HT-29 (cell line): ENCODE data around the gene PLSCR3. TPM values are rescaled to one million over a fixed set of nuclear protein-coding genes. Genes with fewer than 3 reads are reported as not detected.
A peak's percentile ranks its signal among the peaks of the same experiment; 100 is the strongest.

Source experiments
- DNase-seq: peaks from one replicate; pipeline ENCODE4 v3.0.0-alpha.2; 2015; ENCODE audit warnings: low spot score
- total RNA-seq: library from RNA; depleted of rRNA; stranded (reverse); fragments of >200 nt; shearing (Covaris generic); gene quantifications from 2 replicates; pipeline ENCODE4 v1.2.3, GENCODE V29; 2014; rRNA removed

Gene PLSCR3
- total RNA-seq, result 28.5 and 32.4 TPM in 2 replicates

DNA sequence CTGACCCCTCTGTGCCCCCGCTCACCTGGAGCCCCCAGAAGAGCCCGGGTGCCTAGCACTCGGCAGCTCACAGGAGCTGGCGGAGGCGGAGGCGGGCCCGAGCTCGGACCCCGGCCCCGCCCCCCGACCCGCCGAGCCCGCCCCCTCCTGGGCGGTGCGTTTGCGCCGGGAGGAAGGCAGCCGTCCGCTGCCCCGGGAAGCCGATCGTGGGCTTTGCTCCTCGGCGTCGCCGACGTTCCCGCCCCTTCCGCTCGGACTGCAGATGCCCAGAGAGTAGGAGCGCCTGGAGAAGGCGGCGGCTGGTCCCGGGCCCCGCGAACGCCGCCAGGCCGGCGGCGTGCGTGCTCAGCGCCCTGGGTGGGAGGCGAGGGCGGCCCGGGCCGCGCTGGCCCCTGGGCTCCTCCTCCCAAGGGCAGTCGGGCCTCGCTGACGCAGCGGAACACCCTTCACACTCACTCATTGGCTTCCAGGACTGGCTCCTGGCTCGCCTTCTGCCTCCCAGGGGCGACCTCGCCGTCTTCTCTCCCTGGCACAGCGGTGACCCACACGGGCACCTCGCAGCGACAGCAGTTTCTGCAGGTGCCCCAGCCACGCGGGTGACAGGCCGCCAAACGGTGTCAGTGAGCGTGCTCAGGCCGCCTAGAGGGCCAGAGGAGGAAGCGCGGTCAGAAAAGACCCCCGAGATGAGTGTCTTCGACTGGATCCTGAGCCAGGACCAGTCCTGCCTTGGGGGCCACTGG, at the start of gene PLSCR3:
TSS of gene PLSCR3 (minus strand) at position 74 of the 740 bp plus-strand sequence. CDS start 415 bp downstream, outside the sequence.
- DNase-seq, result peak; percentile 70

DNA sequence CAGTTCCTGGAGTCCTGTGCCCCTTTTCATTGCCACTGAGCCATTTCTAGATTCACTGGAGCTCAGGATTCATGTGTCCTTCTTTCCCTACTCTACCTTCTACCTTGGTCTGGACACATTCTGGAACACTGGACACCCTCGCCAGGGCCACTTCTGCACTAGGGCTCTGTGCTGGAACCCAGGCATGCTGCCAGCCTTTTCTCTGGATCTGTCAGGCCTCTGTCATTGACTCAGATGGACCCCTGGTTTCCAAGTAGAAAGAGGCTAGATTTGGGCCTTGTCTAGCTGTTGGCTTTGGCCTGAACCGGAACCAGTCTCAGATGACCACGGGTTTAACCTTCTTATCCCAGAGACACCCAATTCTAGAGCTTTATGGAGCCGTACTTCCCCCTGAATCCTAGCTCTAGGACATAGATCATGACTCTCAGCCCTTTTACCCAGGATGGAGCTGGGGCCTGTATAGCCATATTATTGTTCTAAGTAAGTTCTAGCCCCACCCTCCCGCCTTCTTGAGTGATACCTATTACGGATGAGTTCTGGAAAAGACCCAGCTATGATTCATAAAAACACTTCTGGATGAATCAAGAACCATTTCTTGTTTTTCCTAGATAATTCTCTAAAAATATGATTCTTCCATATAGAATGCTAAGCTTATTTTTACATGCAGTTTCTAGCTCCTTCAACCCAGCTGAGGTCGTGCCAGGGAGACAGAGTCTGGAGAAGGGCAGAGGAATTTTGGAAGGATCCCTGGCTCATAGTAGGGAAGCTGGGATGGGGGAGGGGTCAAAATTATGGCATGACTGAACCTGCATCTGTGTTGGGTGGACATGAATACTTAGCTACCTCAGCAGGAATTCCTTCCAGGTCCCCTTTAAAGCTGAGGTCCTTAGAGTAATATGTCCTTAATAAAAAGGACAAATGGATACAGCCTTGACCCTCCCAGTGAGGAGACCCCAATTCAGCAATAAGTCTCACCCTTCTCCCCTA, 49.5 kb upstream of the PLSCR3 start:
- no peak for DNase-seq

DNA sequence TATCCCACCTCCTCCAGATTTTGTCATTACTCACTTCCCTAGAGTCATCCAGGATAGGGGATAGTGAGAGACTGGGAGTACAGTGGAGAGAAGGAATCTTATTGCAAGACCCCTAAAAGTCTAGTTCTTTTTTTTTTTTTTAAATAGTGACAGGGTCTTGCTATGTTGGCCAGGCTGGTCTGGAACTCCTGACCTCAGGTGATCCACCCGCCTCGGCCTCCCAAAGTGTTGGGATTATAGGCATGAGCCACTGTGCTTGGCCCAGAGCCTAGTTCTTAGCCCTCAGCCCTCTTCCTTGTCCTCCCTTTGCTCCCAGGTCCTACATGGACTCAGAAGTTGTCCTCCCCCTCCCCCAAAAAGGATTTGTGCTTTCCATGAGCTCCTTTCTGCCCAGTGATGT, 47.8 kb upstream of the PLSCR3 start:
- no peak for DNase-seq

DNA sequence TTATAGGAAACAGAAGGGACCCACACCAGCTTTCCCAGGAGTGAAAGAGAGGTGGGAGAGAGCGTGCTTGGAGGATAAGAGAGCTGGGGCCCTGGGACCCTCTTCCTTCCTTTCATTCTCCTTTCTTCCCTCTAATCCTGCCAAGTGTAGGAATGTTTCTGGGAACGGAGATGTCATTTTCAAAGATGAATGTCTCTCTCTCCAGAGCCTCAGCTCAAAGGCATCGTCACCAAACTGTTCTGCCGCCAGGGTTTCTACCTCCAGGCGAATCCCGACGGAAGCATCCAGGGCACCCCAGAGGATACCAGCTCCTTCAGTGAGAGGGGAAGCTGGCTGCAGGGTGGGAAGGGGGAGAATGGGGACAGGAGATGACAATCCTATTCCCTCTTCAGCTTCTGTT, 46.9 kb upstream of the PLSCR3 start:
- DNase-seq, result no peak

DNA sequence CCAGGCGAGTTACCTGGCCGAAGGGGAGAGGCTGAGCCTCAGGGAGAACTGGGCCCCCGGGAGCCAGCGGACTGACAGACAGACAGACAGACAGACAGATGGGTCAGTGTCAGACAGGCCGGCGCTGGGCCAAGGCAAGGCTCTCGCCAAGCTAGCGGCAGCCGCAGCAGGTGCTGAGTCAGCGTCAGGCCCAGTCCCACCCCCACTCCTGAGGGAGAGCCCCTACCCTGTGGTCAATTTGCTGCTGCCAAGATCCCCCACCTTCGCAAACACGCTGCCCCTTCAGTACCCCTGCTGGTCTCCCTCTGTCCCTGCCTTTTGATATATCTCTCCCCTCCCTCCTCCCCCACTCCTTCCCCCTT, 46.5 kb upstream of the PLSCR3 start:
- no peak for DNase-seq

DNA sequence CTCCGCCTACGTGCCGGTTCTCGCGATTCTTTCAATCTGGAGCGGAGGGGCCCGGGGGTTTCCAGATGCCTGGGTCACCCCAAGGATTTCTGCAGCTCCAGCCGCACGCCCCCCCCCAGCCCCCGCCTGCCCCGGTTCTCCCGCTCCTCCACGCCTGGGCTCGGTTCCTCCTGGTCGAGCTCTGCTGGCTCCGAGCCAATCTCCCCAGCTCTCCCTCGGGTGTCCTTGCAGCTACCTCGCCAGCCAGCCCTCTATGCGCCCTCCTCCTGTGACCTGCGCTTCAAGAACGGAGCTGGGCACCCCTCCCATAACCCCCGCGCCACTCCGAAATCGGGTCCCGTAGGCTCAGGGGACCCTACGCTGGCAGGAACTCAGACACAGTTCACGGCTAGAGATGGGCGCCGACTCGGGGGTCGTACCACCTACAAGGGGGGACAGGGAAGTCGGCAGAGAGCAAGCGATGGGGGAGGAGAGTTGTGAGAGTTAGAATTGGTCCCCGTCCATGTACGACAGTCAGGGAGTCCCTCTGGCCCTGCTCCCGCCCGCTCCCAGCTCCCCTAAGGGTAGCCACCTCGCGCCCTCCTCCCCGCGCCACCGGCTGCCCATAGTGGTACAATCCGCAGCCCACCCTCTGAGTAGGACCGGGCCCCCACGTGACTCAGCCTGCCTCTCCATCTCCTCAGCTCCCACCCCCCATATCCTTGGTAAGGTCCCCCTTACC, 45.9 kb upstream of the PLSCR3 start:
- no peak for DNase-seq

DNA sequence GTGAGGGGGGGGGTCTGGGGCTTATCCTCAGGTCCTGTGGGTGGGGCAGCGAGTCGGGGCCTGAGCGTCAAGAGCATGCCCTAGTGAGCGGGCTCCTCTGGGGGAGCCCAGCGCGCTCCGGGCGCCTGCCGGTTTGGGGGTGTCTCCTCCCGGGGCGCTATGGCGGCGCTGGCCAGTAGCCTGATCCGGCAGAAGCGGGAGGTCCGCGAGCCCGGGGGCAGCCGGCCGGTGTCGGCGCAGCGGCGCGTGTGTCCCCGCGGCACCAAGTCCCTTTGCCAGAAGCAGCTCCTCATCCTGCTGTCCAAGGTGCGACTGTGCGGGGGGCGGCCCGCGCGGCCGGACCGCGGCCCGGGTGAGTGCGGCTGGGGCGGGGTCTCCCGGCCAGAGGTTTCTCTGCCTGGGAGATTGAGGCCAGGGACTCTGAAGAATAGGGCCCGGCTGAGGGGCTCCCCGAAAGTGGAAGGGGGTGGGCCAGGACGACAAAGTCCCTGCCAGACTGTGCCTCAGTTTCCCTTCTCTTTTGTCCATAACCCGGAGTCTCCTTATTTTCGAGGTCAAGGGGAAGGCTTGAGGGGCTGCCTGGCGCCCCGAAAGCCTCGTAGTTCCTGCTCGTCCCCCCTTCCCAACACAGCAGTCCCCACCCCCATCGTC, 45.3 kb upstream of the PLSCR3 start, which contains the start of gene FGF11:
TSS of gene FGF11 (plus strand) at position 51 of the 651 bp plus-strand sequence. CDS start at position 160, 109 bp downstream.
- DNase-seq, result no peak

DNA sequence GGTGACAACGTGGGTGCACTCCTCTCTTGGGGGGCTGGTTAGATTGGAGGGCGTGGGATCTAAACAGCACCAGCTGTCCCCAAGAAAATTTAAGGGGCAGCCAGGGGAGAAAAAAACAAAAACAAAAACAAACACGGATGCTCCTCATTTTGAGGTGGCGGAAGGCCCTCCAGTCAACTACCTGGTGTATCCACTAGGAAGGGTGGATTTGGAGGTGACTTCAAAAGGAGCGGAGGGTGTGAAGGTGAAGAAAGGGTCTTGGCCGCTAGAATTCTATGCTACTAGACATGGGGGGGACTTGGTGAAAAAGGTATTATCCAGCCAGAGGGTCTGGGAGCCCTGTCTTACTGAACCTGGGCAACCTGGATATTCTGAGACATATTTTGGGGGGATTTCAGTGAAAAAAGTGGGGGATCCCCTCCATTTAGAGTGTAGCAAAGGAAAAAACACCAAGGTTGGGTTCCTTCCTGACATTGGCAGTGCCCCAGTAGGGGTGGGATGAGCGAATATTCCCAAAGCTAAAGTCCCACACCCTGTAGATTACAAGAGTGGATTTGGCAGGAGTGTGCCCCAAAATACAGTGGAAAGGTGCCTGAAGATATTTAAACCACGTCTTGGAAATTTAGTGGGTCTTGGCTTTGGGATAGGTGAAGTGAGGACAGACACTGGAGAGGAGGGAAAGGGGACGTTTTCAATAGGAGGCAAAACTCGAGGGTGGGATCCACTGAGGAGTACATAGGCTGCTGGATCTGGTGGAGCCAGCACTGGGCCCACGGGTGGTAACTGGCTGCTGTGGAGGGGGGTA, 44.5 kb upstream of the PLSCR3 start:
- DNase-seq, result no peak

DNA sequence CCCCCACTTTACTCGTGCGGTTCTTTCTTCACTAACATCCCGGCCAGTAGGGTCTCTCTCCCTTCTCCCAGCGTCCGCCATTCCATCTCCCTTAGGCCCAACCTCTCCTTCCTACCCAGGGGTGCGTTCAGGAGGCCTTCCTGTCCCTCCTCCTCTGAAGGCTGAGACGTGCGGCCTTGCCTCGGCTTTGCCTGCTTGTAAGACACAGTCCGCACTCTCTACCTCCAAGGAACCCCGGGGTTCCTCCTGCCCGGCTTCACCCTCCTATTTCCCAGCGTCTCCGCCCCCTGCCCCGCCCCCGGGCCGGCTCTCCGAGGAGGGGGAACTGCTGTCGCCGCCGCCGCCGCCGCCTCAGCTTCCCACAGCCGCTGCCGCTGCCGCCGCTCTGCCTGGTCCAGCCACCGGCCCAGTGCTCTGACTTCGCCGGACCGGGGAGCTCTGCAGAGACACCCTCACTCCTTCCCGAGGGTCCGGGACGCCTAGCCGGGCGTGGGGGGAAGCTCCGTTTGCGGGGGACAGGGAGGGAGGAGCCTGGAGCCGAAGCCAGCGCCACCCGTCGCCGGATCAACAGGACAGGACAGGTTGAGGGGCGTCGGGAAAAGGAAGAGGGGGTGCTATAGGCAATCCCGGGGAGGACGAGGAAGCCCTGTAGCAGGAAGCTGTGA, 43.8 kb upstream of the PLSCR3 start:
- DNase-seq, result no peak

DNA sequence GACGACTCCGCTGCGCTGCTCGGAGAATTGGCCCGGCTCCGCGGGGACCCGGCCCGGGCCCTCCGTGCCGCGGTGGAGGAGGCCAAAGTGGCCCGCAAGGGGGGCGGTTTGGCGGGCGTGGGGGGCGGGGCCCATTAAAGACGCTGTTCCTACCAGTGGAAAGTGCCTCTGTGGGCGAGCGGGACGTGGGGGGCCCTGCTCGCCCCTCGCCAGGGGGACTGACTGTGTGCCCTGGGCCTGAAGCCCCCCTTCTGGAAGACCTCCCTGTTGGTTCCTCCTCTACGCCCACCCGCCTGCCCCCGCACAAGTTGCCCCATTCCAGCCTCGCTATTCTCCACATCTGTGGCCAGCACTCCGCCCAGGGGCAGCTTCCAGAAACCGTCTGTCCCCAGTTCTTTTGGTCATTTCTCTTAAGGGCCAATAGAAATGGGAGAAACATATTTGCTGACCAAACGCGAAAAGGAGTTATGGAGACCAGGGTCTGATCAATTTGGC, 43.1 kb upstream of the PLSCR3 start:
- no peak for DNase-seq

DNA sequence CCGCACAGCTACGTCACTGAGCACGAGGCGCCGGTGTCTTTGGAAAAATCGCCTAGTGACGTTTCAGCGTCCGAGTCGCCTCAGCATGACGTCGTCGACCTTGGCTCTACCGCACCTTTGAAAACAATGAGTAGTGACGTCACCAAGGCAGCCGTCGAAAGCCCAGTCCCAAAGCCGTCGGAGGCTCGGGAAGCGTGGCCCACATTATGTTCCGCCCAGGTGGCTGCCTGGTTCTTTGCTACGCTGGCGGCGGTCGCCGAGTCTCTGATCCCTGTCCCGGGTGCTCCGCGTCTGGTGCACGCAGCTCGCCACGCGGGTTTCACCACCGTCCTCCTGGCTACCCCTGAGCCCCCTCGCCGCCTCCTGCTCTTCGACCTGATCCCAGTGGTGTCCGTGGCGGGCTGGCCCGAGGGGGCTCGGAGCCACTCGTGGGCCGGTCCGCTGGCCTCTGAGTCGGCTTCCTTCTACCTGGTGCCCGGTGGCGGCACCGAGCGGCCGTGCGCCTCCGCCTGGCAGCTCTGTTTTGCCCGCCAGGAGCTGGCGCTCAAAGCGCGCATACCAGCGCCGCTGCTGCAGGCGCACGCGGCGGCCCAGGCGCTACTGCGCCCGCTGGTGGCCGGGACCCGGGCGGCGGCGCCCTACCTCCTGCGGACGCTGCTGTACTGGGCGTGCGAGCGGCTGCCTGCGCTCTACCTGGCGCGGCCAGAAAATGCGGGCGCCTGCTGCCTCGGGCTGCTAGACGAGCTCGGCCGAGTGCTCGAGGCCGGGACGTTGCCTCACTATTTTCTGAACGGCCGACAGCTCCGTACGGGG, 42.4 kb upstream of the PLSCR3 start:
- DNase-seq, result peak; percentile 86

DNA sequence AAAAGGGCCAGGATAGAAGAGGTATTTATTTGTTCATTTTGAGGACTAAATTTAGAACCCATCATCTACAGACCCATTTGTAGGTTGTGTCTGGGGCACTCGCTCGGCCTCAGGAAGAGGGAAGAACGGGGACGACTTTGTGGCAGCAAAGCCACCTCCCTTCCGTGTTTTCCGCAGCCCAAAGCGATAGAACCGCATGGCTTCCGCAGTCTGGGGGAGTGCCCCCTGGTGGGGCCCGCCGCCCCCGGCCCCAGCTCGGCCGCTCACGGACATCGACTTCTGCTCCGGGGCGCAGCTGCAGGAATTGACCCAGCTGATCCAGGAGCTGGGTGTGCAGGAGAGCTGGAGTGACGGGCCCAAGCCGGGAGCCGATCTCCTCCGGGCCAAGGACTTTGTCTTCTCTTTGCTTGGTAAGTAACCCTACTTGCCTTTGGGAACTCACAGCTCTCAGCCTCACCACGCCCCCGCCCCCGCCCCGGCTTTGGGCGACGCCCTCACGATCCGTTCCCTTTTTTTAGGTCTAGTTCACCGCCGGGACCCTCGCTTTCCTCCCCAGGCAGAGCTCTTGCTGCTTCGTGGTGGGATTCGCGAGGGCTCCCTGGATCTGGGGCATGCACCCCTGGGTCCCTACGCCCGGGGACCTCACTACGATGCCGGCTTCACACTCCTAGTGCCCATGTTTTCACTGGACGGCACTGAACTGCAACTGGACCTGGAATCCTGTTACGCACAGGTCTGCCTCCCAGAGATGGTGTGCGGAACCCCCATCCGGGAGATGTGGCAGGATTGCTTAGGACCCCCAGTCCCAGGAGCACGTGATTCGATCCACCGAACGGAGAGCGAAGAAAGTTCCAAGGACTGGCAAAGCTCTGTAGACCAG, 41.6 kb upstream of the PLSCR3 start:
- no peak for DNase-seq

DNA sequence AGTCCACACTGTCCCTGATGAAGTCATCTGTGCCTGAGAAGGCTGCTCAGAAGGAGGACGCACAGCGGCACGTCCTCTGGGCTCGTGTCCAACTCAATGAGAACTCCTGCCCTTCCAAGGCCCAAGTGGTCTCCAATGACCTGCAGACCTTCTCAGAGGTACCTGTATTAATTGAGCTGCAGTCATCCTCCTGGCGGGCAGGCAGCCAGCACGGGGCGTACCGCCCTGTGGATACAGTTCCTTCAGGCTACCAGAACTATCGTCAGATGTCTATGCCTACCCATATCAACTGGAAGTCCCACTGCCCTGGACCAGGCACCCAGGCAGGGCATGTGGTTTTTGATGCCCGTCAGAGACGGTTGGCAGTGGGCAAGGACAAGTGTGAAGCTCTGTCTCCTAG, 38.0 kb upstream of the PLSCR3 start:
- DNase-seq, result no peak

DNA sequence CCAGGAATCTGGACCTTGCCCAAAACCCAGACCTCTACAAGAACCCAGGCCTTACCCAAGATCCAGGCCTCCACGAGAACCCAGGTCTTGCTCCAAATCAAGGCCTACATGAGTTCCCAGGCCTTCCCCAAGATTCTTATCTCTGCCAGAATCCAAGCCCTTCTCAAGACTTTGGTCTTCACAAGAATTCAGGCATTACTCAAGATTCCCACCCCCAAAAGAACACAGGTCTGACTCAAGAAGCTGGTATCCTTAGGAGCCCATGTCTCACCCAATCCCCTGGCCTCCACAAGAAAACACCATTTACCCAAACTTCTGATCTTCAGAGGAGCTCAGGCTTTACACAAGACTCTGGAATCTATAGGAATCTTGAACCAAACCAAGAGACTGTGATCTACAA, 36.9 kb upstream of the PLSCR3 start:
- no peak for DNase-seq

DNA sequence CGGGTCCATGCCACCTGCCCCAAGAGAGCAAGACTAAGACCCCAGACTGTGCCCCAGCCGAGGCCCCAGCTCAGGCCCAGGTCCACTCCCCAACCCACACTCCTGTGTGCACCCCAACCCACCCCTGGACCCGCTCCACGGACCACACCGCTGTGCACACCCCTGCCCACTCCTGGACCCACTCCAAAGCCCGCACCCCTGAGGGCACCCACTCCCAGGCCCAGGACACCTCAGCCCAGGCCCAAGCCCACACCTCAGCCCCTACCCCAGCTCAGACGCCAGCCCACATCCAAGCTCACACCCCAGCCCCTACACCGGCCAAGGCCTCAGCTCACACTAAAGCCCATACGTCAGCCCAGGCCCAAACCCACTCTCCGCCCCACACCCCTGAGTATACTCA, 35.4 kb upstream of the PLSCR3 start:
- DNase-seq, result no peak

DNA sequence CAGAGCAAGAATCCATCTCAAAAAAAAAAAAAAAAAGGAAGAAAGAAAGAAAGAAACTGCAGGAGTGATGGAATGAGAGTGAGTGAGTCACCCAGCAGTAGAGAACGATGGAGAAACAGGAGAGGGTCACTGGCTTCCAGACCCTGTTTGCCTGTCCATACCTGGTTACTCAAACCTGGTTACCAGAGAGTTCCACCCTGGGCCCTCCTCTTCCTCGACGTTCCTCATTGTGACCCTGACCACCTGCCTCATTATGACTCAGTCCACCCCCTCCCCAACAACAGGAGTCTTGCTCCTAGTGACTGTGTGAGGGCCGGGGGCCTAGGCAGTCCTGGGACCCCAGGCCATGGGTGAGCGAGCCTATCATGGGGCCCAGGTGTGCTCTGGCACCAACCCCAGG, 34.2 kb upstream of the PLSCR3 start, which contains the start of gene SPEM3:
TSS of gene SPEM3 (plus strand) at position 301 of the 400 bp plus-strand sequence. CDS start at position 347, 46 bp downstream.
- no peak for DNase-seq

DNA sequence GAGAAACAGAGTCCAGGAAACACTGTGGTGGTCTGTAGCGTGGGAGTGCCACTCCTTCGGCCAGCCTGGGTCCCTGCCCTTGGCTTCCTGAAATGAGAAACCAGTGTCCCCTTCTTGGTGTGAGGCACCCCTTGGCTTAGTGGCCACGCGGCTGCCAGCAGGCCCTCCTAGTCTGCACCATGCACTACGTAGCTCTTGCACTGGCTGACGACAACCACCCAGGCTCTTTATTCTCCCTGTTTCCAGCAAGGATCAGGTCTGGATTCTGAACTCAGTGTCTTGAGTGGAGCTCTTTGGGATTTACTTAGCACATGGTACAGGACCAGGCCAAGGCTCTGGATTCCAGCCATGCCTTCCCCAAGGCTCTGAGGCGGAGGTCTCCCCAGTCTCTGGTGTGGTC, 33.2 kb upstream of the PLSCR3 start:
- no peak for DNase-seq
